WTC11 (cell line): ENCODE measurements around the gene MAU2. TPM values are rescaled to one million over a fixed set of nuclear protein-coding genes. Genes with fewer than 3 reads are reported as not detected.

Experiments
- ATAC-seq: fragments of 200-7000 bp; cut with Tn5 transposase; 2 replicates; pipeline ENCODE4 v1.10.0; 2021; ENCODE audit warnings: mild to moderate bottlenecking, moderate library complexity
- CTCF ChIA-PET: fragments of 300-600 bp; sonication (Branson Sonifier 250); formaldehyde crosslinking; loops from one replicate; lab custom pipeline; 2021; ENCODE audit warnings: antibody characterized with exemption; lab: Charles Lee
- POLR2A ChIA-PET: fragments of 350-600 bp; sonication (Branson Sonifier 250); formaldehyde crosslinking; loops from one replicate; lab custom pipeline; 2021; ENCODE audit warnings: antibody characterized with exemption; lab: Charles Lee
- DNase-seq: peaks from one replicate; pipeline ENCODE4 v3.0.0; 2021; ENCODE audit warnings: low spot score
- H3K27ac Mint-ChIP-seq: 2 replicates; pipeline ENCODE4 v1.8.0; 2021; ENCODE audit warnings: mixed read lengths
- H3K27me3 Mint-ChIP-seq: 2 replicates; pipeline ENCODE4 v1.8.0; 2021; ENCODE audit warnings: low read depth, mild to moderate bottlenecking, moderate library complexity, mixed read lengths
- H3K36me3 Mint-ChIP-seq: 2 replicates; pipeline ENCODE4 v1.8.0; 2021; ENCODE audit warnings: mixed read lengths
- H3K4me1 Mint-ChIP-seq: 2 replicates; pipeline ENCODE4 v1.8.0; 2022; ENCODE audit warnings: mixed read lengths
- H3K4me3 Mint-ChIP-seq: 2 replicates; pipeline ENCODE4 v1.8.0; 2021; ENCODE audit warnings: mild to moderate bottlenecking, moderate library complexity, mixed read lengths
- H3K9me3 Mint-ChIP-seq: 2 replicates; pipeline ENCODE4 v1.8.0; 2021; ENCODE audit warnings: mixed read lengths
- ATF1 ChIP-seq: sonication (generic); formaldehyde crosslinking; IDR thresholded peaks from 2 replicates; pipeline ENCODE4 v1.8.1; 2023; ENCODE audit warnings: mild to moderate bottlenecking, moderate library complexity, missing genetic modification reagents
- ATF6 ChIP-seq: sonication (generic); formaldehyde crosslinking; IDR thresholded peaks from 2 replicates; pipeline ENCODE4 v1.8.1; 2023; ENCODE audit warnings: mild to moderate bottlenecking, missing genetic modification reagents
- CBFB ChIP-seq: sonication (generic); formaldehyde crosslinking; IDR thresholded peaks from 2 replicates; pipeline ENCODE4 v1.8.1; 2022; ENCODE audit warnings: mild to moderate bottlenecking, low read depth, missing genetic modification reagents
- CDX4 ChIP-seq: fragments of 250-450 bp; sonication (Bioruptor Pico); IDR thresholded peaks from 2 replicates; pipeline ENCODE4 v1.9.0; 2021; ENCODE audit warnings: moderate library complexity, mild to moderate bottlenecking, inconsistent platforms, borderline replicate concordance
- E2F1 ChIP-seq: sonication (generic); formaldehyde crosslinking; IDR thresholded peaks from 2 replicates; pipeline ENCODE4 v1.8.0; 2022; ENCODE audit warnings: mild to moderate bottlenecking, missing genetic modification reagents
- ELF4 ChIP-seq: sonication (generic); formaldehyde crosslinking; IDR thresholded peaks from 2 replicates; pipeline ENCODE4 v1.8.1; 2022; ENCODE audit warnings: low read depth, mild to moderate bottlenecking, moderate library complexity, missing genetic modification reagents
- EMX1 ChIP-seq: fragments of 250-450 bp; sonication (Bioruptor Pico); IDR thresholded peaks from 2 replicates; pipeline ENCODE4 v1.8.0; 2021; ENCODE audit warnings: mild to moderate bottlenecking
- ESRRA ChIP-seq: sonication (generic); formaldehyde crosslinking; IDR thresholded peaks from 2 replicates; pipeline ENCODE4 v1.8.1; 2022; ENCODE audit warnings: mild to moderate bottlenecking, missing genetic modification reagents, borderline replicate concordance
- HMGXB4 ChIP-seq: sonication (generic); formaldehyde crosslinking; IDR thresholded peaks from 2 replicates; pipeline ENCODE4 v1.8.1; 2023; ENCODE audit warnings: mild to moderate bottlenecking, moderate library complexity, missing genetic modification reagents
- JUN ChIP-seq: sonication (generic); formaldehyde crosslinking; IDR thresholded peaks from 2 replicates; pipeline ENCODE4 v1.8.0; 2023; ENCODE audit warnings: mild to moderate bottlenecking, missing genetic modification reagents
- MAX ChIP-seq: sonication (generic); formaldehyde crosslinking; IDR thresholded peaks from 2 replicates; pipeline ENCODE4 v1.8.0; 2022; ENCODE audit warnings: mild to moderate bottlenecking, missing genetic modification reagents
- MYBL2 ChIP-seq: sonication (generic); formaldehyde crosslinking; IDR thresholded peaks from 2 replicates; pipeline ENCODE4 v1.8.1; 2023; ENCODE audit warnings: mild to moderate bottlenecking, moderate library complexity, missing genetic modification reagents
- PREB ChIP-seq: sonication (generic); formaldehyde crosslinking; IDR thresholded peaks from 2 replicates; pipeline ENCODE4 v1.8.1; 2022; ENCODE audit warnings: mild to moderate bottlenecking, missing genetic modification reagents, moderate library complexity, borderline replicate concordance
- SOX15 ChIP-seq: fragments of 250-450 bp; sonication (Bioruptor Pico); IDR thresholded peaks from 2 replicates; pipeline ENCODE4 v1.9.0; 2021; ENCODE audit warnings: mild to moderate bottlenecking
- TCF7 ChIP-seq: sonication (generic); formaldehyde crosslinking; IDR thresholded peaks from 2 replicates; pipeline ENCODE4 v1.8.0; 2022; ENCODE audit warnings: mild to moderate bottlenecking, low read depth, missing genetic modification reagents, moderate library complexity
- USF2 ChIP-seq: sonication (generic); formaldehyde crosslinking; IDR thresholded peaks from 2 replicates; pipeline ENCODE4 v1.8.1; 2023; ENCODE audit warnings: mild to moderate bottlenecking, missing genetic modification reagents, moderate library complexity
- ZMAT4 ChIP-seq: fragments of 250-450 bp; sonication (Bioruptor Pico); IDR thresholded peaks from 2 replicates; pipeline ENCODE4 v1.9.0; 2021; ENCODE audit warnings: mild to moderate bottlenecking
- ZNF121 ChIP-seq: sonication (generic); formaldehyde crosslinking; IDR thresholded peaks from 2 replicates; pipeline ENCODE4 v1.8.0; 2023; ENCODE audit warnings: missing genetic modification reagents
- ZNF671 ChIP-seq: fragments of 250-450 bp; sonication (Bioruptor Pico); IDR thresholded peaks from 2 replicates; pipeline ENCODE4 v1.8.0; 2021; ENCODE audit warnings: mild to moderate bottlenecking
- total RNA-seq: library from RNA; stranded (reverse); gene quantifications from 3 replicates; pipeline ENCODE4 v1.2.3, GENCODE V29; 2021

The MAU2 gene
- total RNA-seq, 1 experiment from 2014 or later, result 56.8 TPM

GRCh38 chr19:19345232-19345631 is 24.6 kb downstream of the MAU2 start (continued):
- TF ChIP-seq HMGXB4 (CRISPR knock-in tag) (no peak), SOX15 (no peak), CBFB (CRISPR knock-in tag) (no peak), PREB (CRISPR knock-in tag) (no peak), ATF6 (CRISPR knock-in tag) (no peak)

- DNase-seq (no peak), ATAC-seq (no peak)
- ChIA-PET POLR2A (no interaction called here), CTCF (no interaction called here)
- H3K27me3 Mint-ChIP-seq, result no peaks in the 10 kb centered on the region
- TF ChIP-seq JUN (CRISPR knock-in tag) (no peak), USF2 (CRISPR knock-in tag) (no peak), ZNF121 (CRISPR knock-in tag) (no peak), ZMAT4 (no peak), EMX1 (no peak), ZNF671 (no peak), ESRRA (no peak), MAX (CRISPR knock-in tag) (no peak), MYBL2 (no peak), ATF6 (CRISPR knock-in tag) (no peak), ATF1 (CRISPR knock-in tag) (no peak), HMGXB4 (CRISPR knock-in tag) (no peak), CDX4 (no peak), TCF7 (no peak), E2F1 (CRISPR knock-in tag) (no peak), ELF4 (no peak)
- H3K4me1 Mint-ChIP-seq, result no peaks in the 10 kb centered on the region
- H3K36me3 Mint-ChIP-seq, result peaks cover 50% of the 10 kb centered on the region
- no peaks in the 10 kb centered on the region for H3K9me3 Mint-ChIP-seq
- no peak overlapping the region for H3K4me3 Mint-ChIP-seq
- no peak overlapping the region for H3K27ac Mint-ChIP-seq
These were observed 25.3 kb downstream of the MAU2 start for GRCh38 chr19:19345970-19346369.
